Smooth muscle cell (in vitro differentiated cells): ENCODE measurements around the gene KNL1. TPM values are rescaled to one million over a fixed set of nuclear protein-coding genes. Genes with fewer than 3 reads are reported as not detected.

ENCODE experiments used
- DNase-seq: peaks from one replicate; lab custom pipeline; 2025; ENCODE audit not compliant: unreplicated experiment; lab: John Stamatoyannopoulos, UW
- H2AFZ ChIP-seq: fragments of 200-600 bp; sonication (generic); 2 replicates; pipeline ENCODE4 v1.6.0; 2016; ENCODE audit warnings: antibody characterized with exemption, low read depth, mild to moderate bottlenecking
- H3F3A ChIP-seq: fragments of 200-600 bp; sonication (generic); 2 replicates; pipeline ENCODE4 v1.6.0; 2017; ENCODE audit warnings: antibody characterized with exemption, low read depth
- H3K27ac ChIP-seq: fragments of 200-600 bp; sonication (generic); 2 replicates; pipeline ENCODE4 v1.5.1; 2016; ENCODE audit warnings: low read depth, mild to moderate bottlenecking
- H3K27me3 ChIP-seq: fragments of 200-600 bp; sonication (generic); 2 replicates; pipeline ENCODE4 v1.6.1; 2016; ENCODE audit warnings: low read depth, mild to moderate bottlenecking
- H3K36me3 ChIP-seq: fragments of 200-600 bp; sonication (generic); 2 replicates; pipeline ENCODE4 v1.5.1; 2016; ENCODE audit warnings: low read depth
- H3K4me1 ChIP-seq: fragments of 200-600 bp; sonication (generic); 2 replicates; pipeline ENCODE4 v1.5.1; 2016; ENCODE audit warnings: low read depth
- H3K4me2 ChIP-seq: fragments of 200-600 bp; sonication (generic); 2 replicates; pipeline ENCODE4 v1.6.0; 2016; ENCODE audit warnings: mild to moderate bottlenecking
- H3K4me3 ChIP-seq: fragments of 200-600 bp; sonication (generic); 2 replicates; pipeline ENCODE4 v1.5.1; 2016; ENCODE audit warnings: mild to moderate bottlenecking
- H3K79me2 ChIP-seq: fragments of 200-600 bp; sonication (generic); 2 replicates; pipeline ENCODE4 v1.6.0; 2016; ENCODE audit warnings: low read depth, mild to moderate bottlenecking
- H3K9ac ChIP-seq: fragments of 200-600 bp; sonication (generic); 2 replicates; pipeline ENCODE4 v1.6.0; 2016; ENCODE audit warnings: low read depth
- H3K9me3 ChIP-seq: fragments of 200-600 bp; sonication (generic); replicated peaks from 2 replicates; pipeline ENCODE4 v1.5.1; 2016; ENCODE audit warnings: low read depth
- H4K20me1 ChIP-seq: fragments of 200-600 bp; sonication (generic); 2 replicates; pipeline ENCODE4 v1.6.0; 2016; ENCODE audit warnings: low read depth
- CTCF ChIP-seq: fragments of 200-600 bp; sonication (generic); IDR thresholded peaks from 2 replicates; pipeline ENCODE4 v1.5.1; 2017; ENCODE audit warnings: borderline replicate concordance, mild to moderate bottlenecking, antibody characterized with exemption; ENCODE audit not compliant: insufficient read depth, poor library complexity, severe bottlenecking
- WGBS: methylation state at CpG from one replicate; pipeline ENCODE4 v1.1.7; 2016; ENCODE audit warnings: low lambda C conversion rate; 5-methylcytosine and 5-hydroxymethylcytosine counted together
- polyA plus RNA-seq: library from polyadenylated mRNA; unstranded; fragments of >200 nt; fragmentation: Nextera tagmentation; extraction: Ambion mirVana; gene quantifications from 2 replicates; pipeline ENCODE4 v1.2.1, GENCODE V29; 2016
- total RNA-seq: library from RNA; depleted of rRNA; stranded (reverse); fragments of >200 nt; gene quantifications from 2 replicates; pipeline ENCODE4 v1.2.3, GENCODE V29; 2014

Gene KNL1
- total and polyA plus RNA-seq, 2 experiments from 2014 or later = 3.1 to 10.8 TPM

GRCh38 chr15:40558952-40559742 lies 34.9 kb upstream of the KNL1 start:
- TF ChIP-seq CTCF = no peak

GRCh38 chr15:40562691-40563090 lies 31.4 kb upstream of the KNL1 start:
- H3F3A ChIP-seq = no peaks in the 10 kb centered on the region
- H3K27me3 ChIP-seq = no peaks in the 10 kb centered on the region
- no peaks in the 10 kb centered on the region for H3K9me3 ChIP-seq
- WGBS = 95% methylated on average over 2 of the region's 2 CpGs
- no peak overlapping the region for H3K9ac ChIP-seq
- no peaks in the 10 kb centered on the region for H4K20me1 ChIP-seq
- H3K36me3 ChIP-seq = no peaks in the 10 kb centered on the region
- no peak overlapping the region for H3K4me2 ChIP-seq
- no peak overlapping the region for H3K27ac ChIP-seq
- no peak for TF ChIP-seq CTCF
- peaks cover 3% of the 10 kb centered on the region for H3K4me1 ChIP-seq
- H3K4me3 ChIP-seq = no peak overlapping the region
- DNase-seq = no peak
- no peak overlapping the region for H2AFZ ChIP-seq
- H3K79me2 ChIP-seq = peaks cover 22% of the 10 kb centered on the region

More at GRCh38 chr15:40558952-40559742, 34.9 kb upstream of the KNL1 start:
- H3K36me3 ChIP-seq = no peaks in the 10 kb centered on the region
- peaks cover 19% of the 10 kb centered on the region for H3K79me2 ChIP-seq
- H3K27me3 ChIP-seq = no peaks in the 10 kb centered on the region
- H2AFZ ChIP-seq = no peak overlapping the region
- DNase-seq = no peak
- peaks cover 2% of the 10 kb centered on the region for H3K4me1 ChIP-seq
- no peaks in the 10 kb centered on the region for H3F3A ChIP-seq
- H3K9me3 ChIP-seq = no peaks in the 10 kb centered on the region
- no peak overlapping the region for H3K4me2 ChIP-seq
- H4K20me1 ChIP-seq = no peaks in the 10 kb centered on the region
- no peak overlapping the region for H3K4me3 ChIP-seq
- H3K9ac ChIP-seq = no peak overlapping the region
- 93% methylated on average over 6 of the region's 6 CpGs for WGBS
- no peak overlapping the region for H3K27ac ChIP-seq

- Histone ChIP-seq H3K79me2 (peaks cover 22% of the 10 kb centered on the region), H2AFZ (no peak overlapping the region), H3K9ac (no peak overlapping the region), H3K4me3 (no peak overlapping the region), H3K4me1 (peaks cover 3% of the 10 kb centered on the region), H3K27ac (no peak overlapping the region), H3K4me2 (no peak overlapping the region), H3K27me3 (no peaks in the 10 kb centered on the region), H4K20me1 (no peaks in the 10 kb centered on the region), H3K9me3 (no peaks in the 10 kb centered on the region), H3K36me3 (no peaks in the 10 kb centered on the region), H3F3A (no peaks in the 10 kb centered on the region)
- TF ChIP-seq CTCF = no peak
- no peak for DNase-seq
Measured at GRCh38 chr15:40563426-40563825, 30.6 kb upstream of the KNL1 start.
